HCEC 1CT (cell line): ENCODE measurements around the gene SAMM50.

Source experiments
- DNase-seq: peaks from one replicate; pipeline ENCODE4 v3.0.0-alpha.2; 2017

Gene SAMM50

GRCh38 chr22:44032126-44032730 lies 77.0 kb downstream of the SAMM50 start:
- DNase-seq = no peak

GRCh38 chr22:44033287-44033686 lies 78.0 kb downstream of the SAMM50 start:
- no peak for DNase-seq

GRCh38 chr22:44033694-44034093 lies 78.5 kb downstream of the SAMM50 start:
- no peak for DNase-seq

- peak; percentile 95 for DNase-seq
These were observed 82.5 kb downstream of the SAMM50 start for GRCh38 chr22:44037519-44038375.

GRCh38 chr22:44039566-44040171 lies 84.4 kb downstream of the SAMM50 start:
- DNase-seq = no peak

GRCh38 chr22:44042249-44043218 lies 87.3 kb downstream of the SAMM50 start:
- DNase-seq = no peak

GRCh38 chr22:44045145-44045544 lies 89.9 kb downstream of the SAMM50 start:
- DNase-seq = peak; percentile 54
